H9 (cell line): Measurements from ENCODE around the gene ZNF341. TPM values are rescaled to one million over a fixed set of nuclear protein-coding genes. Genes with fewer than 3 reads are reported as not detected.

Experiments used
- DNase-seq: peaks from one replicate; pipeline ENCODE4 v3.0.0-alpha.2; 2017
- H2AFZ ChIP-seq: one replicate; pipeline ENCODE4 v1.6.1; 2013; ENCODE audit warnings: mild to moderate bottlenecking, low read length, control low read depth, moderate library complexity
- H2AK5ac ChIP-seq: 2 replicates; pipeline ENCODE4 v1.6.1; 2013; ENCODE audit warnings: low read length, control low read depth, mixed read lengths; ENCODE audit not compliant: insufficient read length
- H2BK120ac ChIP-seq: one replicate; pipeline ENCODE4 v1.6.1; 2013; ENCODE audit warnings: low read depth, mild to moderate bottlenecking, low read length, control low read depth, inconsistent platforms; ENCODE audit not compliant: poor library complexity, severe bottlenecking
- H2BK12ac ChIP-seq: 2 replicates; pipeline ENCODE4 v1.6.1; 2013; ENCODE audit warnings: low read length, control low read depth, mixed read lengths, low read depth; ENCODE audit not compliant: insufficient read length
- H2BK15ac ChIP-seq: 2 replicates; pipeline ENCODE4 v1.6.1; 2013; ENCODE audit warnings: low read depth, low read length, control low read depth
- H2BK20ac ChIP-seq: one replicate; pipeline ENCODE4 v1.6.1; 2013; ENCODE audit warnings: low read depth, mild to moderate bottlenecking, low read length, control low read depth, inconsistent platforms; ENCODE audit not compliant: poor library complexity, severe bottlenecking
- H2BK5ac ChIP-seq: 2 replicates; pipeline ENCODE4 v1.6.1; 2013; ENCODE audit warnings: low read length, control low read depth, mixed read lengths; ENCODE audit not compliant: insufficient read length
- H3K14ac ChIP-seq: 2 replicates; pipeline ENCODE4 v1.6.1; 2013; ENCODE audit warnings: low read length, control low read depth; ENCODE audit not compliant: insufficient read depth
- H3K18ac ChIP-seq: 2 replicates; pipeline ENCODE4 v1.6.1; 2013; ENCODE audit warnings: low read depth, mild to moderate bottlenecking, mixed read lengths, low read length, control low read depth; ENCODE audit not compliant: insufficient read length
- H3K23ac ChIP-seq: 2 replicates; pipeline ENCODE4 v1.6.1; 2013; ENCODE audit warnings: low read length, control low read depth, mixed read lengths, low read depth; ENCODE audit not compliant: insufficient read length
- H3K23me2 ChIP-seq: 2 replicates; pipeline ENCODE4 v1.6.1; 2013; ENCODE audit warnings: low read depth, mild to moderate bottlenecking, mixed read lengths, low read length, control low read depth; ENCODE audit not compliant: insufficient read length, poor library complexity, severe bottlenecking
- H3K27ac ChIP-seq: 2 replicates; pipeline ENCODE4 v1.5.1; 2013; ENCODE audit warnings: low read length, control low read depth, mixed read lengths, low read depth; ENCODE audit not compliant: insufficient read length
- H3K27me3 ChIP-seq: 2 replicates; pipeline ENCODE4 v1.6.1; 2013; ENCODE audit warnings: low read length, control low read depth, inconsistent platforms; ENCODE audit not compliant: insufficient read depth
- H3K4ac ChIP-seq: 2 replicates; pipeline ENCODE4 v1.6.1; 2013; ENCODE audit warnings: low read depth, mild to moderate bottlenecking, control low read depth, inconsistent platforms, low read length, moderate library complexity
- H3K4me1 ChIP-seq: 2 replicates; pipeline ENCODE4 v1.6.1; 2013; ENCODE audit warnings: low read length, control low read depth, inconsistent platforms; ENCODE audit not compliant: insufficient read depth
- H3K4me2 ChIP-seq: 2 replicates; pipeline ENCODE4 v1.6.1; 2013; ENCODE audit warnings: low read length, control low read depth, mixed read lengths; ENCODE audit not compliant: insufficient read length, insufficient read depth
- H3K56ac ChIP-seq: 2 replicates; pipeline ENCODE4 v1.6.1; 2013; ENCODE audit warnings: low read depth, mild to moderate bottlenecking, mixed read lengths, low read length, control low read depth; ENCODE audit not compliant: insufficient read length
- H3K79me1 ChIP-seq: 2 replicates; pipeline ENCODE4 v1.6.1; 2013; ENCODE audit warnings: low read depth, mild to moderate bottlenecking, moderate library complexity, low read length, control low read depth, inconsistent platforms; ENCODE audit not compliant: insufficient read depth, poor library complexity, severe bottlenecking
- H3K79me2 ChIP-seq: 2 replicates; pipeline ENCODE4 v1.6.1; 2013; ENCODE audit warnings: low read length, control low read depth, inconsistent platforms; ENCODE audit not compliant: insufficient read depth
- H3K9ac ChIP-seq: 2 replicates; pipeline ENCODE4 v1.6.1; 2013; ENCODE audit warnings: low read length, control low read depth, mixed read lengths; ENCODE audit not compliant: insufficient read length; ENCODE audit errors: extremely low read depth
- H3K9me3 ChIP-seq: one replicate; pipeline ENCODE4 v1.6.1; 2013; ENCODE audit warnings: low read depth, low read length, inconsistent platforms; ENCODE audit not compliant: control insufficient read depth
- H3T11ph ChIP-seq: one replicate; pipeline ENCODE4 v1.6.1; 2013; ENCODE audit warnings: mild to moderate bottlenecking, low read length, control low read depth, inconsistent platforms
- H4K20me1 ChIP-seq: one replicate; pipeline ENCODE4 v1.6.1; 2013; ENCODE audit not compliant: control insufficient read depth, insufficient read length, insufficient read depth
- H4K5ac ChIP-seq: 2 replicates; pipeline ENCODE4 v1.6.1; 2013; ENCODE audit warnings: low read depth, mild to moderate bottlenecking, mixed read lengths, low read length, control low read depth; ENCODE audit not compliant: insufficient read length
- H4K8ac ChIP-seq: replicated peaks from 2 replicates; pipeline ENCODE4 v1.6.1; 2013; ENCODE audit warnings: low read length, control low read depth, mixed read lengths, low read depth; ENCODE audit not compliant: insufficient read length
- H4K91ac ChIP-seq: 2 replicates; pipeline ENCODE4 v1.6.1; 2013; ENCODE audit warnings: low read depth, mild to moderate bottlenecking, moderate library complexity, mixed read lengths, low read length, control low read depth; ENCODE audit not compliant: insufficient read length
- H3K27ac Mint-ChIP-seq, 3 experiments: 2 replicates in 2 of 3; 3 replicates in 1 of 3; pipeline ENCODE4 v1.8.0; 2020 to 2021; ENCODE audit warnings: mixed read lengths in 3 of 3, mild to moderate bottlenecking in 1 of 3, moderate library complexity in 1 of 3
- H3K27me3 Mint-ChIP-seq: 2 replicates; pipeline ENCODE4 v1.8.0; 2021; ENCODE audit warnings: low read depth, mild to moderate bottlenecking, moderate library complexity, mixed read lengths
- H3K36me3 Mint-ChIP-seq, 3 experiments: 2 replicates in 2 of 3; 3 replicates in 1 of 3; pipeline ENCODE4 v1.8.0; 2020 to 2021; ENCODE audit warnings: low read depth in 3 of 3, mixed read lengths in 3 of 3; ENCODE audit not compliant: insufficient read depth in 1 of 3
- H3K4me1 Mint-ChIP-seq, 2 experiments: 2 replicates each; pipeline ENCODE4 v1.8.0; 2020; ENCODE audit warnings: mixed read lengths in 2 of 2
- H3K4me3 Mint-ChIP-seq, 2 experiments: 2 replicates in 1 of 2; 3 replicates in 1 of 2; pipeline ENCODE4 v1.8.0; 2020 to 2021; ENCODE audit warnings: mild to moderate bottlenecking in 2 of 2, mixed read lengths in 2 of 2, moderate library complexity in 1 of 2
- H3K9me3 Mint-ChIP-seq, 2 experiments: 2 replicates in 1 of 2; 3 replicates in 1 of 2; pipeline ENCODE4 v1.8.0; 2020; ENCODE audit warnings: mild to moderate bottlenecking in 2 of 2, mixed read lengths in 2 of 2, moderate library complexity in 1 of 2
- WGBS: extraction: QIAGEN DNeasy Blood & Tissue Kit; methylation state at CpG from one replicate; pipeline ENCODE4 v1.1.7; 2013; ENCODE audit warnings: missing lambda C conversion rate, low lambda C conversion rate, mixed read lengths; ENCODE audit not compliant: insufficient read length; ENCODE audit errors: extremely low coverage; 5-methylcytosine and 5-hydroxymethylcytosine counted together
- total RNA-seq: library from RNA; stranded (reverse); gene quantifications from 2 replicates; pipeline ENCODE4 v1.2.1, GENCODE V29; 2021
- TF ChIP-seq, protein P1 (sequence below): fragments of 200-600 bp; sonication (generic); conservative IDR thresholded peaks from 3 replicates; pipeline ENCODE4 v1.8.0; 2021; ENCODE audit warnings: antibody characterized with exemption, mild to moderate bottlenecking

The ZNF341 gene
- total RNA-seq, 1 experiment from 2014 or later, result 5.2 TPM

DNA sequence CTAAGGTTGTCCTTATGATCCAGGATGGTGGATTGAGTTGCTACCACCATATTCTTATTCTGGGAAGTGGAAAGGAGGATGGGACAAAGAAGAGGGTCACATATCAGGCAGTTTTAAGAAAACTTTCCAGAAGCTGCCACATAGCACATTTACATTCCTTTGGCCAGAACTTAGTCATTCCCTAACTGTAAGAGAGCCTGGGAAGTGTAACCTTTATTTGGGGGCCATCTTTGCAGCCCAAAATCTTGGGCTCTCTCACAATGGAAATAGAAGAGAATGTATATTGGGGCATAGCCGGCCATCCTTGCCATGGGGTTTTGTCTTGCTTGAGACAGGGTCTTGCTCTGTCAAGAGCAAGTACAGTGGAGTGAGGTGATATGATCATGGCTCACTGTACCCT lies 8.4 kb downstream of the ZNF341 start:
- no peak overlapping the region for H2BK5ac ChIP-seq
- H4K8ac ChIP-seq, result no peak overlapping the region
- H2AFZ ChIP-seq, result no peak overlapping the region
- H3K4me1 ChIP-seq, result no peaks in the 10 kb centered on the region
- no peak overlapping the region for H3K4ac ChIP-seq
- no peak overlapping the region for H3K23ac ChIP-seq
- no peaks in the 10 kb centered on the region for H3K27me3 ChIP-seq
- no peak for DNase-seq
- no peak overlapping the region for H2BK120ac ChIP-seq
- H3T11ph ChIP-seq, result no peak overlapping the region
- H3K23me2 ChIP-seq, result no peaks in the 10 kb centered on the region
- Mint-ChIP-seq H3K36me3 (peaks cover 19 to 32% (median 22%) of the 10 kb centered on the region in 3 experiments), H3K4me1 (peaks cover 9 to 11% of the 10 kb centered on the region in 2 experiments), H3K4me3 (no peak overlapping the region), H3K27me3 (peaks cover 2% of the 10 kb centered on the region; the same call in 1 of the 2 replicates), H3K9me3 (peaks cover 17 to 21% of the 10 kb centered on the region in 2 experiments), H3K27ac (no peak overlapping the region)
- H2BK12ac ChIP-seq, result no peak overlapping the region
- H4K5ac ChIP-seq, result no peak overlapping the region
- H2AK5ac ChIP-seq, result no peak overlapping the region
- peaks cover 5% of the 10 kb centered on the region for H3K9me3 ChIP-seq
- H3K79me2 ChIP-seq, result no peaks in the 10 kb centered on the region; the same call in 1 of the 2 replicates
- H4K91ac ChIP-seq, result no peak overlapping the region
- H3K4me2 ChIP-seq, result no peak overlapping the region
- H2BK20ac ChIP-seq, result no peak overlapping the region
- H3K56ac ChIP-seq, result no peak overlapping the region
- H3K27ac ChIP-seq, result no peak overlapping the region
- no peak overlapping the region for H3K18ac ChIP-seq
- no peaks in the 10 kb centered on the region for H4K20me1 ChIP-seq
- H2BK15ac ChIP-seq, result no peak overlapping the region
- no CpG with 5 or more reads among the region's 1 CpG for WGBS
- TF ChIP-seq, protein P1, sequence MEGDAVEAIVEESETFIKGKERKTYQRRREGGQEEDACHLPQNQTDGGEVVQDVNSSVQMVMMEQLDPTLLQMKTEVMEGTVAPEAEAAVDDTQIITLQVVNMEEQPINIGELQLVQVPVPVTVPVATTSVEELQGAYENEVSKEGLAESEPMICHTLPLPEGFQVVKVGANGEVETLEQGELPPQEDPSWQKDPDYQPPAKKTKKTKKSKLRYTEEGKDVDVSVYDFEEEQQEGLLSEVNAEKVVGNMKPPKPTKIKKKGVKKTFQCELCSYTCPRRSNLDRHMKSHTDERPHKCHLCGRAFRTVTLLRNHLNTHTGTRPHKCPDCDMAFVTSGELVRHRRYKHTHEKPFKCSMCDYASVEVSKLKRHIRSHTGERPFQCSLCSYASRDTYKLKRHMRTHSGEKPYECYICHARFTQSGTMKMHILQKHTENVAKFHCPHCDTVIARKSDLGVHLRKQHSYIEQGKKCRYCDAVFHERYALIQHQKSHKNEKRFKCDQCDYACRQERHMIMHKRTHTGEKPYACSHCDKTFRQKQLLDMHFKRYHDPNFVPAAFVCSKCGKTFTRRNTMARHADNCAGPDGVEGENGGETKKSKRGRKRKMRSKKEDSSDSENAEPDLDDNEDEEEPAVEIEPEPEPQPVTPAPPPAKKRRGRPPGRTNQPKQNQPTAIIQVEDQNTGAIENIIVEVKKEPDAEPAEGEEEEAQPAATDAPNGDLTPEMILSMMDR, result no peak
- H3K9ac ChIP-seq, result no peak overlapping the region
- no peak overlapping the region for H3K14ac ChIP-seq
- H3K79me1 ChIP-seq, result no peaks in the 10 kb centered on the region
